ENCODE data around the gene ATP10A.
A peak's percentile ranks its signal among the peaks of the same experiment; 100 is the strongest.

The ATP10A gene

GRCh38 chr15:25768271-25768670, 94.9 kb downstream of the ATP10A start:
- no peak for DNase-seq (ENCODE audit: low read depth)

GRCh38 chr15:25767356-25768151, 95.6 kb downstream of the ATP10A start:
- H3K4me3 ChIP-seq (ENCODE audit: control insufficient read depth, low read depth, low read length), result no peak overlapping the region
- no peak for TF ChIP-seq CTCF (conservative IDR thresholded peaks at IDR 0.05; ENCODE audit: control insufficient read depth, insufficient read depth, low read depth, low read length)
- DNase-seq (ENCODE audit: low read depth), result no peak

More at GRCh38 chr15:25768271-25768670, 94.9 kb downstream of the ATP10A start:
- H3K4me3 ChIP-seq (ENCODE audit: control insufficient read depth, low read depth, low read length), result no peak overlapping the region
- no peak for TF ChIP-seq CTCF (conservative IDR thresholded peaks at IDR 0.05; ENCODE audit: control insufficient read depth, insufficient read depth, low read depth, low read length)

- TF ChIP-seq CTCF (conservative IDR thresholded peaks at IDR 0.05; ENCODE audit: control insufficient read depth, insufficient read depth, low read depth, low read length), result no peak
- no peak overlapping the region for H3K4me3 ChIP-seq (ENCODE audit: control insufficient read depth, low read depth, low read length)
- no peak for DNase-seq (ENCODE audit: low read depth)
Measured at GRCh38 chr15:25766417-25766816, 96.7 kb downstream of the ATP10A start.

- no peak overlapping the region for H3K4me3 ChIP-seq (ENCODE audit: control insufficient read depth, low read depth, low read length)
- TF ChIP-seq CTCF (conservative IDR thresholded peaks at IDR 0.05; ENCODE audit: control insufficient read depth, insufficient read depth, low read depth, low read length), result no peak
- no peak for DNase-seq (ENCODE audit: low read depth)
Measured at GRCh38 chr15:25764980-25765735, 98.0 kb downstream of the ATP10A start.

- no peak for TF ChIP-seq CTCF (conservative IDR thresholded peaks at IDR 0.05; ENCODE audit: control insufficient read depth, insufficient read depth, low read depth, low read length)
- DNase-seq (ENCODE audit: low read depth), result no peak
- no peak overlapping the region for H3K4me3 ChIP-seq (ENCODE audit: control insufficient read depth, low read depth, low read length)
Measured at GRCh38 chr15:25763954-25764353, 99.2 kb downstream of the ATP10A start.

- DNase-seq (ENCODE audit: low read depth), result peak; percentile 45
- TF ChIP-seq CTCF (conservative IDR thresholded peaks at IDR 0.05; ENCODE audit: control insufficient read depth, insufficient read depth, low read depth, low read length), result no peak
- no peak overlapping the region for H3K4me3 ChIP-seq (ENCODE audit: control insufficient read depth, low read depth, low read length)
Measured at GRCh38 chr15:25763331-25763751, 99.8 kb downstream of the ATP10A start.

Data from fibroblast of mammary gland (primary cell).